SK-N-SH (cell line): Measurements from ENCODE around the gene LRRC10B. TPM values are rescaled to one million over a fixed set of nuclear protein-coding genes. Genes with fewer than 3 reads are reported as not detected.

Experiments used
- CTCF ChIA-PET: fragments of 300-600, 350-600 bp; formaldehyde crosslinking; extraction: SDS; loops from one replicate; lab custom pipeline; 2021; lab: Yijun Ruan, JAX
- POLR2A ChIA-PET: fragments of 350-600 bp; sonication (Branson Sonifier 250); formaldehyde crosslinking; extraction: SDS; loops from one replicate; lab custom pipeline; 2020; ENCODE audit warnings: antibody characterized with exemption, inconsistent platforms; lab: Yijun Ruan, JAX
- DNase-seq: peaks from one replicate; pipeline ENCODE4 v3.0.0; 2012
- H2AFZ ChIP-seq: fragments of 200-600 bp; sonication (generic); 2 replicates; pipeline ENCODE4 v1.8.1; 2016; ENCODE audit warnings: antibody characterized with exemption, mild to moderate bottlenecking, low read depth
- H3F3A ChIP-seq: fragments of 200-600 bp; sonication (generic); replicated peaks from 2 replicates; pipeline ENCODE3; 2016; ENCODE audit warnings: antibody characterized with exemption, mild to moderate bottlenecking; ENCODE audit not compliant: insufficient read depth
- H3K27ac ChIP-seq, 2 experiments: fragments of 200-500 bp in 1 of 2; fragments of 200-600 bp in 1 of 2; sonication (Bioruptor generic) in 1 of 2; sonication (generic), shearing (Covaris generic) in 1 of 2; 2 replicates each; pipeline versions ENCODE4 v1.5.1 to v1.6.1; 2014 to 2016; ENCODE audit warnings: low read depth in 2 of 2, inconsistent platforms in 1 of 2, low read length in 1 of 2, mild to moderate bottlenecking in 1 of 2, mixed read lengths in 1 of 2
- H3K27me3 ChIP-seq: fragments of 200-600 bp; sonication (generic), shearing (Covaris generic); 2 replicates; pipeline ENCODE4 v1.6.1; 2016; ENCODE audit warnings: mixed run types; ENCODE audit not compliant: insufficient read depth
- H3K36me3 ChIP-seq, 2 experiments: fragments of 200-500 bp in 1 of 2; fragments of 200-600 bp in 1 of 2; sonication (Bioruptor generic) in 1 of 2; sonication (generic) in 1 of 2; replicated peaks in 1 of 2; 2 replicates each; pipeline versions ENCODE3 to v1.5.1; 2014 to 2016; ENCODE audit warnings: low read length in 1 of 2, mild to moderate bottlenecking in 1 of 2; ENCODE audit not compliant: insufficient read depth in 2 of 2, control insufficient read depth in 1 of 2
- H3K4me1 ChIP-seq, 2 experiments: fragments of 200-500 bp in 1 of 2; fragments of 200-600 bp in 1 of 2; sonication (Bioruptor generic) in 1 of 2; sonication (generic), shearing (Covaris generic) in 1 of 2; 2 replicates each; pipeline versions ENCODE4 v1.5.1 to v1.6.1; 2014 to 2016; ENCODE audit warnings: low read depth in 1 of 2, low read length in 1 of 2, mixed run types in 1 of 2; ENCODE audit not compliant: insufficient read depth in 2 of 2, control insufficient read depth in 1 of 2
- H3K4me2 ChIP-seq: fragments of 200-600 bp; sonication (generic), shearing (Covaris generic); 2 replicates; pipeline ENCODE4 v1.6.1; 2017; ENCODE audit warnings: mixed run types
- H3K4me3 ChIP-seq, 2 experiments: fragments of 200-500 bp in 1 of 2; fragments of 200-600 bp in 1 of 2; sonication (Bioruptor generic) in 1 of 2; sonication (generic), shearing (Covaris generic) in 1 of 2; 2 replicates each; pipeline versions ENCODE4 v1.5.1 to v1.8.1; 2014 to 2016; ENCODE audit warnings: low read depth in 2 of 2, inconsistent platforms in 1 of 2, low read length in 1 of 2, mild to moderate bottlenecking in 1 of 2, mixed read lengths in 1 of 2, moderate library complexity in 1 of 2
- H3K79me2 ChIP-seq: fragments of 200-600 bp; sonication (generic); 2 replicates; pipeline ENCODE4 v1.8.1; 2017; ENCODE audit warnings: mild to moderate bottlenecking; ENCODE audit not compliant: insufficient read depth
- H3K9ac ChIP-seq: fragments of 200-600 bp; sonication (generic); 2 replicates; pipeline ENCODE4 v1.6.1; 2017; ENCODE audit warnings: mixed run types
- H3K9me2 ChIP-seq: fragments of 200-600 bp; sonication (generic); 2 replicates; pipeline ENCODE4 v1.6.1; 2017; ENCODE audit warnings: mixed run types
- H3K9me3 ChIP-seq: fragments of 200-600 bp; sonication (generic); 2 replicates; pipeline ENCODE4 v1.6.1; 2017; ENCODE audit warnings: mixed run types, mild to moderate bottlenecking, moderate library complexity
- H4K20me1 ChIP-seq: fragments of 200-600 bp; sonication (generic); 2 replicates; pipeline ENCODE4 v1.6.1; 2017; ENCODE audit warnings: mild to moderate bottlenecking, mixed run types; ENCODE audit not compliant: insufficient read depth
- CHD2 ChIP-seq: fragments of 150-350 bp; IDR thresholded peaks from 2 replicates; pipeline ENCODE4 v1.6.1; 2018; ENCODE audit warnings: low read length; ENCODE audit not compliant: partially characterized antibody
- ELF1 ChIP-seq: IDR thresholded peaks from 2 replicates; pipeline ENCODE4 v1.4.0; 2012
- FOXJ3 ChIP-seq: sonication (generic); formaldehyde crosslinking; IDR thresholded peaks from 2 replicates; pipeline ENCODE4 v1.5.1; 2020; ENCODE audit warnings: mild to moderate bottlenecking, missing genetic modification reagents
- FOXM1 ChIP-seq: IDR thresholded peaks from 2 replicates; pipeline ENCODE4 v1.4.0; 2012; ENCODE audit warnings: low read depth, mild to moderate bottlenecking
- JUND ChIP-seq: IDR thresholded peaks from 2 replicates; pipeline ENCODE4 v1.4.0; 2012
- MEF2A ChIP-seq: IDR thresholded peaks from 2 replicates; pipeline ENCODE4 v1.4.0; 2012; ENCODE audit warnings: low read depth, borderline replicate concordance
- POLR2AphosphoS5 ChIP-seq: IDR thresholded peaks from 2 replicates; pipeline ENCODE4 v1.6.1; 2012; ENCODE audit warnings: low read depth, low read length
- RCOR1 ChIP-seq: fragments of 150-350 bp; IDR thresholded peaks from 2 replicates; pipeline ENCODE4 v1.6.1; 2017; ENCODE audit warnings: antibody characterized with exemption, low read length
- YY1 ChIP-seq: IDR thresholded peaks from 2 replicates; pipeline ENCODE4 v1.4.0; 2012; ENCODE audit warnings: low read depth, mild to moderate bottlenecking
- WGBS: methylation state at CpG from one replicate; pipeline ENCODE4 v1.1.6; 2017; ENCODE audit warnings: low lambda C conversion rate; 5-methylcytosine and 5-hydroxymethylcytosine counted together
- polyA plus RNA-seq, 3 experiments: library from polyadenylated mRNA; depleted of rRNA; stranded (reverse); fragments of >200 nt; gene quantifications; 2 replicates each; pipeline ENCODE4 v1.2.3, GENCODE V29; 2012
- TF ChIP-seq, protein P1 (sequence below): IDR thresholded peaks from 2 replicates; pipeline ENCODE4 v1.4.0; 2012; ENCODE audit warnings: low read depth, borderline replicate concordance
- TF ChIP-seq, protein P2 (sequence below): IDR thresholded peaks from 2 replicates; pipeline ENCODE4; 2012
- TF ChIP-seq, protein P3 (sequence below): fragments of 150-350 bp; IDR thresholded peaks from 2 replicates; pipeline ENCODE4 v1.6.1; 2017; ENCODE audit warnings: antibody characterized with exemption, low read length, low read depth, borderline replicate concordance
- TF ChIP-seq, protein P4 (sequence below): IDR thresholded peaks from 2 replicates; pipeline ENCODE4 v1.4.0; 2012; ENCODE audit warnings: low read depth, borderline replicate concordance
- TF ChIP-seq, protein P5 (sequence below): fragments of 200-600 bp; sonication (generic); IDR thresholded peaks from 2 replicates; pipeline ENCODE4 v1.6.1; 2017; ENCODE audit warnings: antibody characterized with exemption, mild to moderate bottlenecking, moderate library complexity

LRRC10B gene
- polyA plus RNA-seq, 1 of the 3 experiments (the other 2 are of a cell fraction), result not detected

DNA sequence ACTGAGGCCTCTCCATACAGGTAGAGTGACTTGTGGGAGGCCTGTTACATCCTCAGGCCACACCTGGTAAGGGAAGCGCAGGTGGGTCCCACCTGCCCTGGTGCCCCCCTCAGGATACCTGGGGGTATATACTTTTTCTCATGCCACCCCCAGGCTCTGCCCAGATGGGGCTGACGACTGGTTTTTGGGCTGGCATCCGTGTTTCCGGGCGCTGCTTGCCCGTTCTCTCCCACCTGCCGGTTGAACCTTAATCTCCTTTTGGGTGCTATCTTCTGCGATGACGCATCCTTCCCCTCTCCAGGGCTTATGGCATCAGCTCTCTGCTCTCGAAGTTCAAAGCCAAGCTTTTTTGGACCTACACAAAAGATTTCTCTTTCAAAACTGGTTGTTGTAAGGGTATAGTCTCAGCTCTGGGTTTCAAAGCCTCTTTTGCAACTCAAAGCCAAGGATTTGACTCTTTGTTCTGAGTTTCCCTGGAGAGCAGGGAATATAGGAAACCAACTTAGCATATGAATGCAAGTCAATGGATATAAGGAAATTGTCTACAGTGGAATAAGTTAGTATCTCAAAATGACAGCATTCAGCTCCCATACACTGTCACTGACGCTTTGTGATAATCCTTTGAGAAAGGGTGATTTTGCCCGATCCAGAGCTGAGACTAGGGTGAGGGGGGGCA, 8.6 kb upstream of the LRRC10B start:
- no peaks in the 10 kb centered on the region for H3K9me2 ChIP-seq
- TF ChIP-seq FOXJ3 (CRISPR knock-in tag) (no peak), JUND (no peak), CHD2 (no peak), FOXM1 (no peak), YY1 (no peak), ELF1 (no peak), RCOR1 (no peak), POLR2AphosphoS5 (no peak), MEF2A (no peak)
- TF ChIP-seq, protein P1, sequence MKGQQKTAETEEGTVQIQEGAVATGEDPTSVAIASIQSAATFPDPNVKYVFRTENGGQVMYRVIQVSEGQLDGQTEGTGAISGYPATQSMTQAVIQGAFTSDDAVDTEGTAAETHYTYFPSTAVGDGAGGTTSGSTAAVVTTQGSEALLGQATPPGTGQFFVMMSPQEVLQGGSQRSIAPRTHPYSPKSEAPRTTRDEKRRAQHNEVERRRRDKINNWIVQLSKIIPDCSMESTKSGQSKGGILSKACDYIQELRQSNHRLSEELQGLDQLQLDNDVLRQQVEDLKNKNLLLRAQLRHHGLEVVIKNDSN, result no peak
- TF ChIP-seq, protein P2, sequence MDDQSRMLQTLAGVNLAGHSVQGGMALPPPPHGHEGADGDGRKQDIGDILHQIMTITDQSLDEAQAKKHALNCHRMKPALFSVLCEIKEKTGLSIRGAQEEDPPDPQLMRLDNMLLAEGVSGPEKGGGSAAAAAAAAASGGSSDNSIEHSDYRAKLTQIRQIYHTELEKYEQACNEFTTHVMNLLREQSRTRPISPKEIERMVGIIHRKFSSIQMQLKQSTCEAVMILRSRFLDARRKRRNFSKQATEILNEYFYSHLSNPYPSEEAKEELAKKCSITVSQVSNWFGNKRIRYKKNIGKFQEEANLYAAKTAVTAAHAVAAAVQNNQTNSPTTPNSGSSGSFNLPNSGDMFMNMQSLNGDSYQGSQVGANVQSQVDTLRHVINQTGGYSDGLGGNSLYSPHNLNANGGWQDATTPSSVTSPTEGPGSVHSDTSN, result no peak
- TF ChIP-seq, protein P3, sequence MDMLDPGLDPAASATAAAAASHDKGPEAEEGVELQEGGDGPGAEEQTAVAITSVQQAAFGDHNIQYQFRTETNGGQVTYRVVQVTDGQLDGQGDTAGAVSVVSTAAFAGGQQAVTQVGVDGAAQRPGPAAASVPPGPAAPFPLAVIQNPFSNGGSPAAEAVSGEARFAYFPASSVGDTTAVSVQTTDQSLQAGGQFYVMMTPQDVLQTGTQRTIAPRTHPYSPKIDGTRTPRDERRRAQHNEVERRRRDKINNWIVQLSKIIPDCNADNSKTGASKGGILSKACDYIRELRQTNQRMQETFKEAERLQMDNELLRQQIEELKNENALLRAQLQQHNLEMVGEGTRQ, result no peak
- TF ChIP-seq, protein P4, sequence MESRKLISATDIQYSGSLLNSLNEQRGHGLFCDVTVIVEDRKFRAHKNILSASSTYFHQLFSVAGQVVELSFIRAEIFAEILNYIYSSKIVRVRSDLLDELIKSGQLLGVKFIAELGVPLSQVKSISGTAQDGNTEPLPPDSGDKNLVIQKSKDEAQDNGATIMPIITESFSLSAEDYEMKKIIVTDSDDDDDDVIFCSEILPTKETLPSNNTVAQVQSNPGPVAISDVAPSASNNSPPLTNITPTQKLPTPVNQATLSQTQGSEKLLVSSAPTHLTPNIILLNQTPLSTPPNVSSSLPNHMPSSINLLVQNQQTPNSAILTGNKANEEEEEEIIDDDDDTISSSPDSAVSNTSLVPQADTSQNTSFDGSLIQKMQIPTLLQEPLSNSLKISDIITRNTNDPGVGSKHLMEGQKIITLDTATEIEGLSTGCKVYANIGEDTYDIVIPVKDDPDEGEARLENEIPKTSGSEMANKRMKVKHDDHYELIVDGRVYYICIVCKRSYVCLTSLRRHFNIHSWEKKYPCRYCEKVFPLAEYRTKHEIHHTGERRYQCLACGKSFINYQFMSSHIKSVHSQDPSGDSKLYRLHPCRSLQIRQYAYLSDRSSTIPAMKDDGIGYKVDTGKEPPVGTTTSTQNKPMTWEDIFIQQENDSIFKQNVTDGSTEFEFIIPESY, result no peak
- TF ChIP-seq, protein P5, sequence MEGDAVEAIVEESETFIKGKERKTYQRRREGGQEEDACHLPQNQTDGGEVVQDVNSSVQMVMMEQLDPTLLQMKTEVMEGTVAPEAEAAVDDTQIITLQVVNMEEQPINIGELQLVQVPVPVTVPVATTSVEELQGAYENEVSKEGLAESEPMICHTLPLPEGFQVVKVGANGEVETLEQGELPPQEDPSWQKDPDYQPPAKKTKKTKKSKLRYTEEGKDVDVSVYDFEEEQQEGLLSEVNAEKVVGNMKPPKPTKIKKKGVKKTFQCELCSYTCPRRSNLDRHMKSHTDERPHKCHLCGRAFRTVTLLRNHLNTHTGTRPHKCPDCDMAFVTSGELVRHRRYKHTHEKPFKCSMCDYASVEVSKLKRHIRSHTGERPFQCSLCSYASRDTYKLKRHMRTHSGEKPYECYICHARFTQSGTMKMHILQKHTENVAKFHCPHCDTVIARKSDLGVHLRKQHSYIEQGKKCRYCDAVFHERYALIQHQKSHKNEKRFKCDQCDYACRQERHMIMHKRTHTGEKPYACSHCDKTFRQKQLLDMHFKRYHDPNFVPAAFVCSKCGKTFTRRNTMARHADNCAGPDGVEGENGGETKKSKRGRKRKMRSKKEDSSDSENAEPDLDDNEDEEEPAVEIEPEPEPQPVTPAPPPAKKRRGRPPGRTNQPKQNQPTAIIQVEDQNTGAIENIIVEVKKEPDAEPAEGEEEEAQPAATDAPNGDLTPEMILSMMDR, result no peak
- no peaks in the 10 kb centered on the region for H3K27me3 ChIP-seq
- 77% methylated on average over 12 of the region's 12 CpGs for WGBS
- no peak for DNase-seq
- no peak overlapping the region for H3K4me2 ChIP-seq
- H3K4me3 ChIP-seq, result no peak overlapping the region
- H3K36me3 ChIP-seq, result no peaks in the 10 kb centered on the region
- peaks cover 0 to 5% of the 10 kb centered on the region in 2 experiments; a peak in 2 of 4 replicates for H3K4me1 ChIP-seq
- no peak overlapping the region for H2AFZ ChIP-seq
- no peak overlapping the region for H3K27ac ChIP-seq
- H4K20me1 ChIP-seq, result no peaks in the 10 kb centered on the region
- H3K9me3 ChIP-seq, result no peaks in the 10 kb centered on the region
- H3F3A ChIP-seq, result no peaks in the 10 kb centered on the region
- H3K9ac ChIP-seq, result no peak overlapping the region
- POLR2A ChIA-PET, result no interaction called here
- CTCF ChIA-PET, result interaction anchor here (0.7 to 1.9 kb wide), 4 partner anchors 9 to 32 kb away, joined by 3 to 9 read pairs (median 4); partner anchors contain the start of gene LRRC10B
- H3K79me2 ChIP-seq, result no peaks in the 10 kb centered on the region
